NT2/D1 (cell line): ENCODE measurements around the gene ZFYVE1.

Experiments used
- DNase-seq: peaks from one replicate; pipeline ENCODE4 v3.0.0-alpha.2; 2011; ENCODE audit warnings: low read depth, low spot score
- H3K27me3 ChIP-seq: 2 replicates; pipeline ENCODE4 v1.6.0; 2011; ENCODE audit warnings: mild to moderate bottlenecking; ENCODE audit not compliant: insufficient read length, insufficient read depth
- H3K36me3 ChIP-seq: 2 replicates; pipeline ENCODE4 v1.6.1; 2011; ENCODE audit warnings: mild to moderate bottlenecking, low read length, mixed read lengths; ENCODE audit not compliant: insufficient read depth, insufficient read length
- H3K4me1 ChIP-seq: 2 replicates; pipeline ENCODE4 v1.5.1; 2011; ENCODE audit not compliant: insufficient read depth, insufficient read length
- H3K4me3 ChIP-seq: 2 replicates; pipeline ENCODE4 v1.5.1; 2011; ENCODE audit warnings: low read depth; ENCODE audit not compliant: insufficient read length
- H3K9ac ChIP-seq: 2 replicates; pipeline ENCODE4 v1.6.0; 2011; ENCODE audit warnings: low read depth; ENCODE audit not compliant: insufficient read length
- H3K9me3 ChIP-seq: 2 replicates; pipeline ENCODE4 v1.5.1; 2011; ENCODE audit warnings: mild to moderate bottlenecking, low read length; ENCODE audit not compliant: insufficient read depth
- SUZ12 ChIP-seq: IDR thresholded peaks from 2 replicates; pipeline ENCODE4 v1.6.1; 2011; ENCODE audit not compliant: insufficient read length, insufficient read depth; ENCODE audit errors: extremely low read depth
- YY1 ChIP-seq: IDR thresholded peaks from 2 replicates; pipeline ENCODE4 v1.6.1; 2011; ENCODE audit not compliant: insufficient read length, insufficient read depth
- ZNF274 ChIP-seq: IDR thresholded peaks from 2 replicates; pipeline ENCODE4 v1.6.1; 2011; ENCODE audit warnings: mild to moderate bottlenecking, low read depth, low read length

The ZFYVE1 gene

DNA sequence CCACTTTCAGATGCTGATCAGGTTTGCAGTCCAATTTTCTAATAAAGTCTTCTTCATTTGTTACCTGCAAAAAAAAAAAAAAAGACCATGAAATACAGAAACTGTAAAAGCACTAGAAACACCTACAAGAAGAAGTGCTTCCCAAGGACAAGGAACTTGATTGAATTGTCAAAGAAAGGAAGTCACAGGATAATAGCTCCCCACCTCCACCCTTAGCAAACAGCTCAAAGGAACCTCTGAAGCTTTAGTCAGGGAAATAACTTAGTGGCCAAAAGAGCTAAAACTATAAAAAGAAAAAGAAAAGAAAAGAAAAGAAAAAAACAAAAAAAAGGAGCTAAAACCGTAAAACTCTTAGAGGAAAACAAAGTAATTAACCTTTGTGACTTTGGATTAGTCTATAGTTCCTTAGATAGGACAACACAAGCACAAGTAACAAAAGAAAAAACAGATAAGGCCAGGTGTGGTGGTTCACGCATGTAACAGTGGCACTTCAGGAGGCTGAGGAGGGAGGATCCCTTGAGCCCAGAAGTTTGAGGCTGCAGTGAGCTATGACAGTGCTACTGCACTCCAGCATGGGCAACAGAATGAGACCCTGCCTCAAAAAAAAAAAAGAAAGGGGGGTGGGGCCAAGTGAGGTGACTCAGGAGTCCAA lies 28.5 kb downstream of the ZFYVE1 start:
- Histone ChIP-seq H3K4me1 (no peaks in the 10 kb centered on the region), H3K9ac (no peak overlapping the region), H3K9me3 (no peaks in the 10 kb centered on the region), H3K27me3 (no peaks in the 10 kb centered on the region), H3K36me3 (peaks cover 19% of the 10 kb centered on the region), H3K4me3 (no peak overlapping the region)
- DNase-seq = no peak
- no peak for TF ChIP-seq ZNF274
- no peak for TF ChIP-seq YY1
- TF ChIP-seq SUZ12 = no peak

DNA sequence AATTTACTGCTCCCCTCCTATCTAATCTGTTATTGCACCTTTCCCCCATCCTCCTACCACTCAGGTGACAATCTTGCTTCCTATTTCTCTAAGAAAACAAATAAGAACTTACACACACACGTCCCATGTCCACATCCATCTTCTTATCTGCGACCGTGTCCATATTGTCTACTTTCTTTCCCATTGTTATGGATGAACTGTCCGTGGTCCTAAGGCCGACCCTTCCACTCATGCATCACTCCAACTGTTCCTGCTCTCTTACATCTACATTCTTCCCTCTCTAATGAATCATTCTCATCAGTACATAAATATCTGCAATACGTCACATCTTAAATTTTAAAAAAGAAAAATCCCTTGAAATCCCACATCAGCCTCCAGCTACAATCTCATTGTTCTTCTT lies 30.0 kb downstream of the ZFYVE1 start:
- Histone ChIP-seq H3K27me3 (no peaks in the 10 kb centered on the region), H3K9ac (no peak overlapping the region), H3K9me3 (no peaks in the 10 kb centered on the region), H3K36me3 (peaks cover 27% of the 10 kb centered on the region), H3K4me3 (no peak overlapping the region), H3K4me1 (no peaks in the 10 kb centered on the region)
- DNase-seq = no peak
- TF ChIP-seq YY1 = no peak
- no peak for TF ChIP-seq ZNF274
- no peak for TF ChIP-seq SUZ12

DNA sequence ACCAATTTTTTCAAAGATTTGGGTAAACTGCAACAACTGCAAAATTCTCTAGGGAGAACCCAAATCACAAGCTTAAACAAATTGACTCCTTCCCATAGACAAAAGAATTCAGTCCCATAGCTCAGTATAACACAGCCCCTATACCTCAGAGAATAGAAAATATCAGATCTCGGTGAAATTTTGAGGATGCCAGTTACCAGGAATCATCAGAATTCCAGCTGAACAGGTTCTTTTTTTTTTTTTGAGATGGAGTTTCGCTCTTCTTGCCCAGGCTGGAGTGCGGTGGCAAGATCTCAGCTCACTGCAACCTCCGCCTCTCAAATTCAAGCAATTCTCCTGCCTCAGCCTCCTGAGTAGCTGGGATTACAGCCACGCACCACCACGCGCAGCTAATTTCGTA lies 36.7 kb downstream of the ZFYVE1 start:
- no peak for DNase-seq
- no peak overlapping the region for H3K9ac ChIP-seq
- no peaks in the 10 kb centered on the region for H3K27me3 ChIP-seq
- H3K36me3 ChIP-seq = peaks cover 12% of the 10 kb centered on the region
- H3K4me1 ChIP-seq = no peaks in the 10 kb centered on the region
- no peak overlapping the region for H3K4me3 ChIP-seq
- TF ChIP-seq ZNF274 = no peak
- TF ChIP-seq YY1 = no peak
- TF ChIP-seq SUZ12 = no peak
- no peaks in the 10 kb centered on the region for H3K9me3 ChIP-seq

DNA sequence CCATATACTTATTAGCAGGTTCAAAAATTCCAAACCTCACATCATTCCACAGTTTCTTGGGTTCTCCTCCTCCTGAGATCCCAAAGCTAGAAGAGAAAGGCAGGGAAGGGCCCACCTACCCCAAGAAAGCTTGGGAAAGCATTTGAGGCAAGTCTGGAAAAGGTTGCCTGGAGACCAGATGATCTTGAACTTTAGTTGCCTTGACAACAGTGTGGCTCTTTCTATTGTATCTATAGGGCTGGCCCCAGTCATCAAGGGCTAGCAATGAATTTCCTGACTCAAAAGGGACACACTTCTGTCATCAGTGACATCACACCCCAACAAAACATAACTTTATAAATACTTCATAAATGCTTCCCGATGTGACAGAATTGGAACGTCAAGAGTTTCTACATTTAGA lies 40.0 kb downstream of the ZFYVE1 start:
- Histone ChIP-seq H3K9me3 (no peaks in the 10 kb centered on the region), H3K4me3 (no peak overlapping the region), H3K9ac (no peak overlapping the region), H3K27me3 (no peaks in the 10 kb centered on the region), H3K36me3 (peaks cover 3% of the 10 kb centered on the region), H3K4me1 (no peaks in the 10 kb centered on the region)
- no peak for TF ChIP-seq YY1
- no peak for TF ChIP-seq SUZ12
- TF ChIP-seq ZNF274 = no peak
- no peak for DNase-seq

DNA sequence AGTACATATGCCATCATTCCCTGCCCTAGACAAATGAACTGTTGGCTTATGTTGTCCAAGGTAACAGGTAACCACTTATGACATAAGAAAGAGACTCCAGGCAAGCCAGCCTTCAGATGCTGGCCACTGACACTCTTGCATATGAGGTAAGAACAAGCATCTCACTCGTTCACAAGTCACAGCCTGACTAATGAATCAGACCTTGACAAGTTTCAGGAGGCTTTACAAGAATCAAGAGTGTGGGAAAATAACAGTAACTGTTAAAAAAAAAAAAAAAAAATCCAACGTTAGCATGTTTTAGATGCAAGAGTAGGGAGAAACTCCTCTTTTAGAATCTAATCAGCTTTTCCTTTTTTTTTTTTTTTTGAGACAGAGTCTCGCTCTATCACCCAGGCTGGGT lies 40.7 kb downstream of the ZFYVE1 start:
- no peaks in the 10 kb centered on the region for H3K9me3 ChIP-seq
- no peak overlapping the region for H3K9ac ChIP-seq
- TF ChIP-seq ZNF274 = no peak
- DNase-seq = no peak
- H3K36me3 ChIP-seq = peaks cover 6% of the 10 kb centered on the region
- no peaks in the 10 kb centered on the region for H3K27me3 ChIP-seq
- no peaks in the 10 kb centered on the region for H3K4me1 ChIP-seq
- H3K4me3 ChIP-seq = no peak overlapping the region

DNA sequence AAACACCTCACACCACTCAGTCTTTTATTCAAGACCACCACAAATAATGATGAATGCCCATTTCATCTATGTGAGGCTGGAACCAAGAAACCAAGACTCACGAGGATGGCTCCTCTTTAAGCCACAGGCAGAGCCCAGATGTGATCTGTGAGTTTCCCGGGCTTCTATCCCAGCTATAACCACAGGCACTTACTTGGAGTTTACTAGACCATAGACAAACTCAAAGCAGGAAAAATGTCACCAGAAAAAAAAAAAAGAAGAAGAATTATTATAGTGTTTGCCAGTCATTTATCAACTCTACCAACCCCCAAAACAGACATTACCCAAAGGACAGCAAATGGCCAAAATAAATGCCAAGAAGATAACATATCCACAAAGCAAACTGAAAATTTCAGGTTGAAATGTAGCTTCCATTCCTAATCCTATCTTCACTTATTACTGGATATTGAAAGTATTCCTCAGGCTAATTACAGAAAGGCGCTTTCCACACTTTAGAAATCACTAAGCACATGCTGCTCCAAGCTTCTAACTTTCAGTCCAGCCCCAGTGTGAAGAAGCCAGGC lies 44.7 kb downstream of the ZFYVE1 start:
- no peaks in the 10 kb centered on the region for H3K27me3 ChIP-seq
- H3K4me1 ChIP-seq = no peaks in the 10 kb centered on the region
- H3K36me3 ChIP-seq = peaks cover 13% of the 10 kb centered on the region
- no peak overlapping the region for H3K9ac ChIP-seq
- H3K9me3 ChIP-seq = no peaks in the 10 kb centered on the region
- no peak for TF ChIP-seq ZNF274
- TF ChIP-seq SUZ12 = no peak
- no peak for TF ChIP-seq YY1
- H3K4me3 ChIP-seq = no peak overlapping the region
- DNase-seq = no peak

DNA sequence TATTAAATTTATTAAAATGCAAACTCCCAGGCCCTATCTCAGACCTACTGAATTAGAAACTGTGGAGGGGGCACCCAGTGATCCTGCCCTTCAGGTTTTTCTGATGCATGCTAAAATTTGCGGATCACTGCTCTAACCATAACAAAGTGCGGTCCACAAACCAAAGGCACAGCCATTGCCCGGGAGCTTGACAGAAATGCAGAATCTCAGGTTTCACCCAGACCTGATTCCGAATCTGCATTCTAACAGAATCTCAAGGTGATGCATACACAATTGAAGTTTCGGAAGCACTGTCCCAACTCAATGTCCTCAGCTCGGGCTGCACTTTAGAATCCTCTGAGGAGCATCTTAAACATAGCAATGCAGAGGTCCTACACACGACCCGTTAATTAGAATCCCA lies 46.0 kb downstream of the ZFYVE1 start:
- Histone ChIP-seq H3K4me1 (no peaks in the 10 kb centered on the region), H3K36me3 (peaks cover 13% of the 10 kb centered on the region), H3K4me3 (no peak overlapping the region), H3K9me3 (no peaks in the 10 kb centered on the region), H3K27me3 (no peaks in the 10 kb centered on the region), H3K9ac (no peak overlapping the region)
- no peak for TF ChIP-seq SUZ12
- DNase-seq = no peak
